Hematopoietic multipotent progenitor cell (in vitro differentiated cells): Measurements from ENCODE around the gene CMKLR1. TPM values are rescaled to one million over a fixed set of nuclear protein-coding genes. Genes with fewer than 3 reads are reported as not detected.

Experiments used
- DNase-seq, 3 donors: peaks; one replicate each; pipeline ENCODE4 v3.0.0-alpha.2; 2011 to 2015; ENCODE audit warnings: low read depth in 2 of 3, low spot score in 2 of 3
- total RNA-seq: library from RNA; depleted of rRNA; stranded (reverse); fragments of >200 nt; gene quantifications from one replicate; pipeline ENCODE4 v1.2.3, GENCODE V29; 2012

Gene CMKLR1
- total RNA-seq, 1 donor = 0.27 TPM

GRCh38 chr12:108317308-108318234 lies 21.5 kb downstream of the CMKLR1 start:
- DNase-seq = no peak

GRCh38 chr12:108316176-108317086 lies 22.7 kb downstream of the CMKLR1 start:
- no peak for DNase-seq

GRCh38 chr12:108315486-108316105 lies 23.5 kb downstream of the CMKLR1 start:
- DNase-seq = no peak

GRCh38 chr12:108313606-108314351 lies 25.3 kb downstream of the CMKLR1 start:
- peak in 2 of 3 donors; percentile 83 to 96 for DNase-seq

GRCh38 chr12:108313241-108313605 lies 25.9 kb downstream of the CMKLR1 start:
- DNase-seq = peak in 2 of 3 donors; percentile 29 to 54

GRCh38 chr12:108312693-108313189 lies 26.4 kb downstream of the CMKLR1 start:
- peak in 2 of 3 donors; percentile 29 to 65 for DNase-seq

- DNase-seq = no peak
Observed at GRCh38 chr12:108312073-108312659, 26.9 kb downstream of the CMKLR1 start.

GRCh38 chr12:108311605-108312004 lies 27.5 kb downstream of the CMKLR1 start:
- DNase-seq = no peak

GRCh38 chr12:108310489-108310888 lies 28.6 kb downstream of the CMKLR1 start:
- DNase-seq = no peak

- no peak for DNase-seq
Observed at GRCh38 chr12:108309674-108310312, 29.3 kb downstream of the CMKLR1 start.

- DNase-seq = no peak
Observed at GRCh38 chr12:108308395-108309085, 30.6 kb downstream of the CMKLR1 start.

- DNase-seq = peak in 1 of 3 donors; percentile 52
Observed at GRCh38 chr12:108307006-108307405, 32.1 kb downstream of the CMKLR1 start.

GRCh38 chr12:108306506-108306905 lies 32.6 kb downstream of the CMKLR1 start:
- DNase-seq = no peak

GRCh38 chr12:108305991-108306501 lies 33.1 kb downstream of the CMKLR1 start:
- no peak for DNase-seq

GRCh38 chr12:108305520-108305919 lies 33.6 kb downstream of the CMKLR1 start:
- peak in 1 of 3 donors; percentile 32 for DNase-seq

GRCh38 chr12:108304633-108305032 lies 34.5 kb downstream of the CMKLR1 start:
- DNase-seq = no peak

GRCh38 chr12:108303703-108304102 lies 35.4 kb downstream of the CMKLR1 start:
- no peak for DNase-seq
